Measurements from ENCODE around the gene TRPC4. TPM values are rescaled to one million over a fixed set of nuclear protein-coding genes. Genes with fewer than 3 reads are reported as not detected.
"Not testable (repeated sequence)": the region's sequence is repeated elsewhere in the genome, so short reads cannot be mapped to it uniquely, and the experiment has no call there.

Gene TRPC4
- total RNA-seq, 1 donor from 2014 or later, result not detected

DNA sequence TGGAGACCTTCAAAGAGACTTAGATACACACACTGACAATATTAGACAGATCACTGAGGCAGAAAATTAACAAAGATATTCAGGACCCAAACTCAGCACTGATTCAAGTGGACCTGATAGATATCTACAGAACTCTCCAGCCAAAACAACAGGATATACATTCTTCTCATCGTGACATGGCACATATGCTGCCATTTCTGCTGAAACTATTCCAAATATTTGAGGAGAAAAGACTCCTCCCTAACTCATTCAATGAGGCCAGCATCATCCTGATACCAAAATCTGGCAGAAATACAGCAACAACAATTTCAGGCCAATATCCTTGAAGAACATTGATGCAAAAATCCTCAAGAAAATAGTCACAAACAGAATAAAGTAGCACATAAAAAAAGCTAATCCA, 53.3 kb downstream of the TRPC4 start:
- Mint-ChIP-seq H3K36me3 (ENCODE audit: unreplicated experiment) (no peaks in the 10 kb centered on the region), H3K4me3 (ENCODE audit: unreplicated experiment) (no peak overlapping the region), H3K27ac (ENCODE audit: unreplicated experiment) (no peak overlapping the region), H3K27me3 (ENCODE audit: unreplicated experiment) (peaks cover 2% of the 10 kb centered on the region), H3K9me3 (ENCODE audit: unreplicated experiment) (peaks cover 2% of the 10 kb centered on the region), H3K4me1 (ENCODE audit: low read depth, unreplicated experiment) (no peaks in the 10 kb centered on the region)
- TF ChIP-seq, protein P1, sequence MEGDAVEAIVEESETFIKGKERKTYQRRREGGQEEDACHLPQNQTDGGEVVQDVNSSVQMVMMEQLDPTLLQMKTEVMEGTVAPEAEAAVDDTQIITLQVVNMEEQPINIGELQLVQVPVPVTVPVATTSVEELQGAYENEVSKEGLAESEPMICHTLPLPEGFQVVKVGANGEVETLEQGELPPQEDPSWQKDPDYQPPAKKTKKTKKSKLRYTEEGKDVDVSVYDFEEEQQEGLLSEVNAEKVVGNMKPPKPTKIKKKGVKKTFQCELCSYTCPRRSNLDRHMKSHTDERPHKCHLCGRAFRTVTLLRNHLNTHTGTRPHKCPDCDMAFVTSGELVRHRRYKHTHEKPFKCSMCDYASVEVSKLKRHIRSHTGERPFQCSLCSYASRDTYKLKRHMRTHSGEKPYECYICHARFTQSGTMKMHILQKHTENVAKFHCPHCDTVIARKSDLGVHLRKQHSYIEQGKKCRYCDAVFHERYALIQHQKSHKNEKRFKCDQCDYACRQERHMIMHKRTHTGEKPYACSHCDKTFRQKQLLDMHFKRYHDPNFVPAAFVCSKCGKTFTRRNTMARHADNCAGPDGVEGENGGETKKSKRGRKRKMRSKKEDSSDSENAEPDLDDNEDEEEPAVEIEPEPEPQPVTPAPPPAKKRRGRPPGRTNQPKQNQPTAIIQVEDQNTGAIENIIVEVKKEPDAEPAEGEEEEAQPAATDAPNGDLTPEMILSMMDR (IDR thresholded peaks at IDR 0.05; ENCODE audit: partially characterized antibody, unreplicated experiment), result no peak
- no peak for DNase-seq

- H3K36me3 Mint-ChIP-seq (ENCODE audit: unreplicated experiment), result no peaks in the 10 kb centered on the region
- TF ChIP-seq, protein P1 (IDR thresholded peaks at IDR 0.05; ENCODE audit: partially characterized antibody, unreplicated experiment), result no peak
- peaks cover under 1% of the 10 kb centered on the region for H3K9me3 Mint-ChIP-seq (ENCODE audit: unreplicated experiment)
- H3K27ac Mint-ChIP-seq (ENCODE audit: unreplicated experiment), result no peak overlapping the region
- no peak overlapping the region for H3K4me3 Mint-ChIP-seq (ENCODE audit: unreplicated experiment)
- no peak for DNase-seq
- H3K4me1 Mint-ChIP-seq (ENCODE audit: low read depth, unreplicated experiment), result no peaks in the 10 kb centered on the region
- peaks cover 2% of the 10 kb centered on the region for H3K27me3 Mint-ChIP-seq (ENCODE audit: unreplicated experiment)
These were observed 58.1 kb downstream of the TRPC4 start for GRCh38 chr13:37811441-37811840.

- no peak for DNase-seq
- TF ChIP-seq, protein P1 (IDR thresholded peaks at IDR 0.05; ENCODE audit: partially characterized antibody, unreplicated experiment), result no peak
- Mint-ChIP-seq H3K27me3 (ENCODE audit: unreplicated experiment) (no peaks in the 10 kb centered on the region), H3K36me3 (ENCODE audit: unreplicated experiment) (no peaks in the 10 kb centered on the region), H3K4me1 (ENCODE audit: low read depth, unreplicated experiment) (no peaks in the 10 kb centered on the region), H3K27ac (ENCODE audit: unreplicated experiment) (no peak overlapping the region), H3K9me3 (ENCODE audit: unreplicated experiment) (no peaks in the 10 kb centered on the region), H3K4me3 (ENCODE audit: unreplicated experiment) (no peak overlapping the region)
These were observed 62.9 kb downstream of the TRPC4 start for GRCh38 chr13:37806666-37807065.

GRCh38 chr13:37797631-37798030, 71.9 kb downstream of the TRPC4 start:
- H3K36me3 Mint-ChIP-seq (ENCODE audit: unreplicated experiment), result no peaks in the 10 kb centered on the region
- no peak overlapping the region for H3K4me3 Mint-ChIP-seq (ENCODE audit: unreplicated experiment)
- no peak for DNase-seq
- no peaks in the 10 kb centered on the region for H3K9me3 Mint-ChIP-seq (ENCODE audit: unreplicated experiment)
- TF ChIP-seq, protein P1 (IDR thresholded peaks at IDR 0.05; ENCODE audit: partially characterized antibody, unreplicated experiment), result no peak
- peaks cover 2% of the 10 kb centered on the region for H3K4me1 Mint-ChIP-seq (ENCODE audit: low read depth, unreplicated experiment)
- peaks cover 1% of the 10 kb centered on the region for H3K27me3 Mint-ChIP-seq (ENCODE audit: unreplicated experiment)
- no peak overlapping the region for H3K27ac Mint-ChIP-seq (ENCODE audit: unreplicated experiment)

DNA sequence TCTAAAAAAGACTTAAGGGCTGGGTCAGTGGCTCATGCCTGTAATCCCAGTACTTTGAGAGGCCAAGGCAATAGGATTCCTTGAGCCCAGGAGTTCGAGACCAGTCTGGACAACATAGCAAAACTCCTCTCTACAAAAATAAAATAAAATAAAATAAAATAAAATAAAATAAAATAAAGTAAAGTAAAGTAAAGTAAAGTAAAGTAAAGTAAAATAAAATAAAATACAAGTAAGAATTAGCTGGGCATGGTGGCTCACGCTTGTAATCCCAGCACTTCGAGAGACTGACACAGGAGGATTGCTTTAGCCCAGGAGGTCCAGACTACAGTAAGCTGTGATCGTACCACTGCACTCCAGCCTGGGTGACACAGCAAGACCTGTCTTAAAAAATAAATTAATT, 72.8 kb downstream of the TRPC4 start:
- not testable (repeated sequence) for H3K27me3 Mint-ChIP-seq (ENCODE audit: unreplicated experiment); H3K36me3 Mint-ChIP-seq (ENCODE audit: unreplicated experiment); H3K27ac Mint-ChIP-seq (ENCODE audit: unreplicated experiment); DNase-seq; H3K9me3 Mint-ChIP-seq (ENCODE audit: unreplicated experiment); H3K4me3 Mint-ChIP-seq (ENCODE audit: unreplicated experiment); H3K4me1 Mint-ChIP-seq (ENCODE audit: low read depth, unreplicated experiment)

GRCh38 chr13:37795326-37795725, 74.2 kb downstream of the TRPC4 start:
- no peak for DNase-seq
- H3K36me3 Mint-ChIP-seq (ENCODE audit: unreplicated experiment), result no peaks in the 10 kb centered on the region
- H3K4me3 Mint-ChIP-seq (ENCODE audit: unreplicated experiment), result no peak overlapping the region
- H3K27me3 Mint-ChIP-seq (ENCODE audit: unreplicated experiment), result peaks cover 1% of the 10 kb centered on the region
- no peak overlapping the region for H3K27ac Mint-ChIP-seq (ENCODE audit: unreplicated experiment)
- peaks cover 9% of the 10 kb centered on the region for H3K4me1 Mint-ChIP-seq (ENCODE audit: low read depth, unreplicated experiment)
- TF ChIP-seq, protein P1 (IDR thresholded peaks at IDR 0.05; ENCODE audit: partially characterized antibody, unreplicated experiment), result no peak
- no peaks in the 10 kb centered on the region for H3K9me3 Mint-ChIP-seq (ENCODE audit: unreplicated experiment)
